ENCODE results near the gene GALNTL6.

GRCh38 chr4:173051716-173052115 lies 1238.5 kb downstream of the GALNTL6 start:
- TF ChIP-seq CTCF (IDR thresholded peaks at IDR 0.05): no peak
- TF ChIP-seq EP300 (IDR thresholded peaks at IDR 0.05): no peak
- TF ChIP-seq POLR2A (IDR thresholded peaks at IDR 0.05): no peak
- TF ChIP-seq POLR2AphosphoS5 (IDR thresholded peaks at IDR 0.05): no peak

All from stomach (tissue), 4 donors.